Measurements from ENCODE around the gene SPHK1.

- TF ChIP-seq CTCF (IDR thresholded peaks at IDR 0.05) (no peak), POLR2A (IDR thresholded peaks at IDR 0.05) (no peak), POLR2AphosphoS5 (IDR thresholded peaks at IDR 0.05) (no peak)
These were observed 2.8 kb downstream of the SPHK1 start for GRCh38 chr17:76386966-76387765.

Measured in breast epithelium (tissue), 3 donors.